IMR-90 (cell line): ENCODE measurements around the gene MDM1. TPM values are rescaled to one million over a fixed set of nuclear protein-coding genes. Genes with fewer than 3 reads are reported as not detected.

Experiments
- ATAC-seq: fragments of 200-7000 bp; cut with Tn5 transposase; 2 replicates; pipeline ENCODE4 v1.9.1; 2020; ENCODE audit warnings: low read depth, mild to moderate bottlenecking, moderate library complexity
- BruUV-seq: library from RNA; stranded (reverse); fragments of 400-500 nt; replicated peaks from 2 replicates; lab custom pipeline; 2021; lab: Mats Ljungman, UMichigan
- CTCF ChIA-PET: fragments of 300-600 bp; formaldehyde crosslinking; extraction: SDS; loops from one replicate; lab custom pipeline; 2021; ENCODE audit warnings: antibody characterized with exemption; lab: Yijun Ruan, JAX
- POLR2A ChIA-PET: fragments of 300-600 bp; sonication (Branson Sonifier 250); formaldehyde crosslinking; loops from one replicate; lab custom pipeline; 2022; ENCODE audit warnings: antibody characterized with exemption; ENCODE audit not compliant: unreplicated experiment; lab: Charles Lee
- DNase-seq: peaks from one replicate; pipeline ENCODE4 v3.0.0; 2013
- H2AFZ ChIP-seq: replicated peaks from 2 replicates; pipeline ENCODE3; 2013; ENCODE audit warnings: low read length, mild to moderate bottlenecking; ENCODE audit not compliant: poor library complexity
- H2AK5ac ChIP-seq: 2 replicates; pipeline ENCODE4 v1.6.1; 2013; ENCODE audit warnings: low read depth, low read length, inconsistent platforms
- H2AK9ac ChIP-seq: replicated peaks from 2 replicates; pipeline ENCODE3; 2013; ENCODE audit warnings: mild to moderate bottlenecking, low read depth, low read length, moderate library complexity; ENCODE audit not compliant: poor library complexity
- H2BK120ac ChIP-seq: 2 replicates; pipeline ENCODE4 v1.6.1; 2013; ENCODE audit warnings: low read depth, low read length, inconsistent platforms
- H2BK15ac ChIP-seq: 3 replicates; pipeline ENCODE4 v1.6.1; 2013; ENCODE audit warnings: low read depth, low read length, inconsistent platforms
- H2BK20ac ChIP-seq: 2 replicates; pipeline ENCODE4 v1.6.1; 2013; ENCODE audit warnings: low read depth, mild to moderate bottlenecking, inconsistent platforms, low read length, moderate library complexity
- H2BK5ac ChIP-seq: 2 replicates; pipeline ENCODE4 v1.6.1; 2013; ENCODE audit warnings: mild to moderate bottlenecking, low read depth, low read length, inconsistent platforms; ENCODE audit not compliant: poor library complexity, severe bottlenecking
- H3K14ac ChIP-seq: replicated peaks from 2 replicates; pipeline ENCODE4 v1.6.1; 2013; ENCODE audit warnings: low read depth, low read length, inconsistent platforms
- H3K18ac ChIP-seq: 2 replicates; pipeline ENCODE4 v1.6.1; 2013; ENCODE audit warnings: low read depth, low read length, control low read depth
- H3K23ac ChIP-seq: 2 replicates; pipeline ENCODE4 v1.6.1; 2013; ENCODE audit warnings: low read depth, low read length, inconsistent platforms
- H3K27ac ChIP-seq: 2 replicates; pipeline ENCODE4 v1.5.1; 2013; ENCODE audit warnings: mild to moderate bottlenecking, control low read depth, low read length; ENCODE audit not compliant: insufficient read depth
- H3K27me3 ChIP-seq: 2 replicates; pipeline ENCODE4 v1.6.1; 2013; ENCODE audit warnings: low read length; ENCODE audit not compliant: control insufficient read depth, insufficient read depth
- H3K36me3 ChIP-seq: 2 replicates; pipeline ENCODE4 v1.6.1; 2013; ENCODE audit warnings: low read length, mixed read lengths; ENCODE audit not compliant: control insufficient read depth, insufficient read depth
- H3K4ac ChIP-seq: 2 replicates; pipeline ENCODE4 v1.6.1; 2013; ENCODE audit warnings: low read depth, low read length, inconsistent platforms
- H3K4me1 ChIP-seq: 2 replicates; pipeline ENCODE4 v1.6.1; 2013; ENCODE audit warnings: low read length, mixed read lengths; ENCODE audit not compliant: control insufficient read depth, insufficient read depth
- H3K4me2 ChIP-seq: 2 replicates; pipeline ENCODE4 v1.6.1; 2013; ENCODE audit warnings: low read depth, mild to moderate bottlenecking, control low read depth, low read length, moderate library complexity
- H3K4me3 ChIP-seq: 2 replicates; pipeline ENCODE4 v1.5.1; 2013; ENCODE audit warnings: low read depth, mild to moderate bottlenecking, control low read depth, low read length, moderate library complexity; ENCODE audit not compliant: insufficient read depth
- H3K56ac ChIP-seq: 2 replicates; pipeline ENCODE4 v1.6.1; 2013; ENCODE audit warnings: low read length, inconsistent platforms; ENCODE audit not compliant: insufficient read depth; ENCODE audit errors: extremely low read depth
- H3K79me1 ChIP-seq, 2 experiments: 2 replicates each; pipeline ENCODE4 v1.6.1; 2013; ENCODE audit warnings: low read length in 2 of 2, inconsistent platforms in 1 of 2, low read depth in 1 of 2
- H3K9ac ChIP-seq: 2 replicates; pipeline ENCODE4 v1.6.1; 2013; ENCODE audit warnings: low read depth, low read length, control low read depth
- H3K9me1 ChIP-seq: 2 replicates; pipeline ENCODE4 v1.6.1; 2013; ENCODE audit warnings: low read length, inconsistent platforms; ENCODE audit not compliant: insufficient read depth
- H3K9me3 ChIP-seq: 2 replicates; pipeline ENCODE4 v1.6.1; 2013; ENCODE audit warnings: low read length; ENCODE audit not compliant: control insufficient read depth, insufficient read depth
- H4K20me1 ChIP-seq: 2 replicates; pipeline ENCODE4 v1.6.1; 2013; ENCODE audit warnings: low read length, inconsistent platforms; ENCODE audit not compliant: insufficient read depth
- H4K5ac ChIP-seq: 2 replicates; pipeline ENCODE4 v1.6.1; 2013; ENCODE audit warnings: mild to moderate bottlenecking, low read depth, low read length, control low read depth
- H4K8ac ChIP-seq, 2 experiments: 2 replicates each; pipeline ENCODE4 v1.6.1; 2013; ENCODE audit warnings: low read depth in 2 of 2, low read length in 2 of 2, control low read depth in 1 of 2, inconsistent platforms in 1 of 2
- H4K91ac ChIP-seq: 2 replicates; pipeline ENCODE4 v1.6.1; 2013; ENCODE audit warnings: low read depth, low read length, inconsistent platforms; ENCODE audit not compliant: insufficient read depth
- BHLHE40 ChIP-seq: fragments of 150-350 bp; IDR thresholded peaks from 2 replicates; pipeline ENCODE4 v1.6.1; 2016; ENCODE audit warnings: mild to moderate bottlenecking, low read depth, low read length
- CEBPB ChIP-seq: IDR thresholded peaks from 2 replicates; pipeline ENCODE4 v1.6.1; 2012; ENCODE audit warnings: low read depth, low read length, improper control_type of control experiment
- FOS ChIP-seq: fragments of 150-350 bp; IDR thresholded peaks from 2 replicates; pipeline ENCODE4 v1.6.1; 2016; ENCODE audit warnings: low read depth, low read length
- MAFK ChIP-seq: IDR thresholded peaks from 2 replicates; pipeline ENCODE4 v1.6.1; 2012; ENCODE audit warnings: low read depth, low read length, improper control_type of control experiment
- MXI1 ChIP-seq: IDR thresholded peaks from 2 replicates; pipeline ENCODE4 v1.6.1; 2012; ENCODE audit warnings: low read depth, mild to moderate bottlenecking, low read length, moderate library complexity, borderline replicate concordance
- RAD21 ChIP-seq: IDR thresholded peaks from 2 replicates; pipeline ENCODE4 v1.6.1; 2012; ENCODE audit warnings: low read length, improper control_type of control experiment
- RFX5 ChIP-seq: IDR thresholded peaks from 2 replicates; pipeline ENCODE4 v1.8.0; 2012; ENCODE audit warnings: low read depth, mild to moderate bottlenecking, low read length, moderate library complexity
- WGBS, 2 experiments: methylation state at CpG; one replicate each; pipeline versions ENCODE4 v1.1.5 to v1.1.7; 2013; ENCODE audit warnings: missing lambda C conversion rate in 2 of 2; ENCODE audit not compliant: insufficient read length in 1 of 2; ENCODE audit errors: extremely low coverage in 2 of 2; 5-methylcytosine and 5-hydroxymethylcytosine counted together
- dilution Hi-C: fragments of 300-500 bp; cut with HindIII; formaldehyde crosslinking; loops from one replicate; pipeline ENCODE4 v1.14.3; 2018; ENCODE audit warnings: low sequenced_read_pairs; ENCODE audit not compliant: unreplicated experiment
- in situ Hi-C: fragments of 300-500 bp; cut with MboI; formaldehyde crosslinking; loops from 3 replicates; pipeline ENCODE4 v1.14.3; 2019; ENCODE audit warnings: low sequenced_read_pairs, inconsistent platforms, mixed read lengths
- intact Hi-C: fragments of 100-400 bp; cut with micrococcal nuclease; formaldehyde crosslinking; loops from 2 replicates; pipeline ENCODE4 v1.10.0; 2022
- polyA plus RNA-seq, 3 experiments: library from polyadenylated mRNA; depleted of rRNA; stranded (reverse); fragments of >200 nt; gene quantifications; 2 replicates each; pipeline ENCODE4 v1.2.3, GENCODE V29; 2012; ENCODE audit warnings: low replicate concordance in 1 of 3
- total RNA-seq: library from RNA; depleted of rRNA; stranded (reverse); fragments of >200 nt; gene quantifications from 2 replicates; pipeline ENCODE4 v1.2.3, GENCODE V29; 2012
- TF ChIP-seq, protein P1 (sequence below): fragments of 150-350 bp; IDR thresholded peaks from 2 replicates; pipeline ENCODE4 v1.6.1; 2017; ENCODE audit warnings: mild to moderate bottlenecking, antibody characterized with exemption, low read length, low read depth

Gene MDM1
- total and polyA plus RNA-seq, 2 of the 4 experiments (the other 2 are of a cell fraction) = 5.6 to 5.7 TPM

DNA sequence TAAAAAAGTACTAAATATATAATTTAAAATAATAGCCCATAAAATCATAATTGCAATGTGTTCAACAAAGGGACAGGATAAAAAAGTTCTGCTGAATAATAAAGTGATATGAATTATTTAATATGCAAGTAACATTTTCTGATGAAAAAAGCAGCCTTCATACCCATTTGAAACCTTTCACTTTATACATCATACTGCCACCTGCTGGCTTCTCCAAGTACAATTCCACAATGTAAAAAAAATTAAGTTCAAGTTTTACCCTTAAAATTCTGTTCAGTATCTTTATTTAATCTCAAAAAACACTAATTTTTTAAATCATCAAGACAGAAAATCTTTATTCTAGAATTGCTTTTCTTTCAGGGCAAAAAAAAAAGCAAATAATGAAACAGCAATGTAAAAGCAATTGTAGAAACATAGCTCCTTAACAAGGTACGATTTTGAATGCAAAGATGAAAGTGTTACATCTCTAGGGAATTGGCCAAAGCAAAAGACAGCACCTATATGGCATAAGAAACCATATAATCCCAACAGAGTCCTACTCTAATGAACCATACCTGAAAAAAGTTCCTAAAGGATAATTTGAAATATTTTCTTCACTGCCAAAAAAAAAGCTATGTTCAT is 15.0 kb downstream of the MDM1 start (continued):
- peak; percentile 68 for TF ChIP-seq RAD21

GRCh38 chr12:68310370-68310769 is 21.8 kb downstream of the MDM1 start:
- no CpG with 5 or more reads among the region's 2 CpGs for WGBS, 2 experiments

More at GRCh38 chr12:68310370-68310769, 21.8 kb downstream of the MDM1 start:
- no peak overlapping the region for H2BK5ac ChIP-seq
- no TSS peak for BruUV-seq
- no peak overlapping the region for H4K91ac ChIP-seq
- dilution Hi-C loops (loop anchor here (25.0 kb wide), 1 partner anchor 98 kb away; no protein-coding TSS in a partner anchor), in situ Hi-C loops (loop anchor here (5.0 kb wide), 1 partner anchor 83 kb away; the partner anchor contains the start of gene IL26), intact Hi-C loops (no loop called here)
- H2BK120ac ChIP-seq = peak overlapping the region; percentile 44; the same call in 1 of the 2 replicates
- no peak overlapping the region for H3K27ac ChIP-seq
- no peak overlapping the region for H4K8ac ChIP-seq
- ChIA-PET POLR2A (no interaction called here), CTCF (no interaction called here)
- peak; percentile 90 for ATAC-seq
- no peak overlapping the region for H2BK20ac ChIP-seq
- peaks cover 5% of the 10 kb centered on the region for H3K4me1 ChIP-seq
- H4K5ac ChIP-seq = no peak overlapping the region
- H2AK5ac ChIP-seq = no peak overlapping the region
- H2AFZ ChIP-seq = no peak overlapping the region
- H3K4me2 ChIP-seq = no peak overlapping the region
- peaks cover 6% of the 10 kb centered on the region for H3K9me1 ChIP-seq
- no peak overlapping the region for H2AK9ac ChIP-seq
- no peak overlapping the region for H3K14ac ChIP-seq
- no peaks in the 10 kb centered on the region for H3K27me3 ChIP-seq
- no peak overlapping the region for H3K4me3 ChIP-seq
- no peak overlapping the region for H3K18ac ChIP-seq
- H4K20me1 ChIP-seq = no peaks in the 10 kb centered on the region
- TF ChIP-seq MXI1 (peak; percentile 35; the same call in 1 of the 2 replicates), CEBPB (peak; percentile 43; the same call in 1 of the 2 replicates), RFX5 (no peak), MAFK (peak; percentile 52), BHLHE40 (peak; percentile 49), FOS (peak; percentile 83; the same call in 1 of the 2 replicates)
- TF ChIP-seq, protein P1, sequence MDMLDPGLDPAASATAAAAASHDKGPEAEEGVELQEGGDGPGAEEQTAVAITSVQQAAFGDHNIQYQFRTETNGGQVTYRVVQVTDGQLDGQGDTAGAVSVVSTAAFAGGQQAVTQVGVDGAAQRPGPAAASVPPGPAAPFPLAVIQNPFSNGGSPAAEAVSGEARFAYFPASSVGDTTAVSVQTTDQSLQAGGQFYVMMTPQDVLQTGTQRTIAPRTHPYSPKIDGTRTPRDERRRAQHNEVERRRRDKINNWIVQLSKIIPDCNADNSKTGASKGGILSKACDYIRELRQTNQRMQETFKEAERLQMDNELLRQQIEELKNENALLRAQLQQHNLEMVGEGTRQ = no peak
- H3K56ac ChIP-seq = no peak overlapping the region
- H3K9me3 ChIP-seq = no peaks in the 10 kb centered on the region
- H2BK15ac ChIP-seq = no peak overlapping the region
- H3K79me1 ChIP-seq = no peaks in the 10 kb centered on the region
- DNase-seq = peak; percentile 95
- no peak overlapping the region for H3K9ac ChIP-seq
- no peak overlapping the region for H3K4ac ChIP-seq
- no peak overlapping the region for H3K23ac ChIP-seq
- peaks cover 15% of the 10 kb centered on the region for H3K36me3 ChIP-seq
